ENCODE measurements around the gene GCGR. TPM values are rescaled to one million over a fixed set of nuclear protein-coding genes. Genes with fewer than 3 reads are reported as not detected.

Gene GCGR
- total and polyA plus RNA-seq, 2 experiments from 2014 or later = 0.17 to 0.23 TPM

DNA sequence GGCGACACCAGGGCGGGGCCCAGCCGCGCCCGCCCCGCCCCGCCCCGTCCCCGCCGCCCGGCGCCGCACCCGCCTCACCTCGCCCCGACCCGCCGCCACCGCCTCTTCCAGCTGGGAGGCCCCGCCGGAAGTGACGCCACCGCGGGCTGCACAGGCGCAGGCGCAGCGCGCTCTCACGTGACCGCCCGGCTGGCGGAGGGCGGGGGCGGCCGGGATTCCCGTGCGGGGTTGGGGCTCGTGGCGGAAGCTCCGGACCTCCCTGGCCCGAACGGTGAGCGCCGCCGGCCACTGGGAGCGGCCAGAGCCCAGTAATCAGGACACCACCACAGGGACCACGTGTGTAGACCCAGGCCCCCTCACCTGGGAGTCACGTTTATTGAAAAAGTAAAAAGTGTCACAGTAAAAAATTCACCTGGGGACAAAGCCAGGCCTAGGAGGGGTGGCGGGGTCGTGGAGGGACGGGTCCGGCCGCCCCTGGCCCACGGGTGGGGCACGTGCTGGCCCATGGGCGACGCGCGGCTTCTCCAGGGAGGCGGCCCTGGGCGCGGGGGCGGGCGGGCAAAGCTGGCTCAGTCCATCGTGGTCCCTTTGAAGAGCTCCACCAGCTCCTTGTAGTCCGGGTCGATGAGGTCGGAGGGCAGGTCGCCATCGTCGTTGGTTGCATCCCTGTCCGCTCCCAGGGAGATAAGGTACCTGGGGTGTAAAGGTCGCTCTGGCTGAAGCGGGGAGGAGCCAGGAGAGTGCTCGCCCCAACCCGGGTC is 29.4 kb downstream of the GCGR start, which contains the start of gene MCRIP1:
MCRIP1 (minus strand) TSS at position 132 of the 761 bp plus-strand sequence. CDS start 8,785 bp downstream, outside the sequence.
- Histone ChIP-seq H3F3A (replicated peaks; ENCODE audit: low read depth) (peaks cover 21% of the 10 kb centered on the region; the same call in 1 of the 2 replicates), H3K4me2 (peak within 1 kb of the TSS; percentile 96), H3K27ac (ENCODE audit: low read depth) (peak within 1 kb of the TSS; percentile 87), H3K36me3 (ENCODE audit: insufficient read depth) (no peaks in the 10 kb centered on the region), H3K27me3 (ENCODE audit: insufficient read depth) (no peaks in the 10 kb centered on the region), H3K79me2 (replicated peaks; ENCODE audit: insufficient read depth) (peaks cover 9% of the 10 kb centered on the region), H2AFZ (peak within 1 kb of the TSS; percentile 78; the same call in 1 of the 2 replicates), H3K4me3 (peak within 1 kb of the TSS; percentile 93), H4K20me1 (replicated peaks; ENCODE audit: insufficient read depth) (no peaks in the 10 kb centered on the region; the same call in 1 of the 2 replicates), H3K4me1 (ENCODE audit: insufficient read depth) (peaks cover 11% of the 10 kb centered on the region), H3K9me2 (ENCODE audit: insufficient read depth) (no peaks in the 10 kb centered on the region)
- peak; percentile 79 for ATAC-seq
- H3K27me3 Mint-ChIP-seq (ENCODE audit: insufficient read depth, low read depth, poor library complexity) = peaks cover 9% of the 10 kb centered on the region
- peak within 1 kb of the TSS; percentile 93 for H3K4me3 Mint-ChIP-seq
- no peaks in the 10 kb centered on the region for H3K9me3 Mint-ChIP-seq
- TF ChIP-seq ZNF331 (CRISPR knock-in tag; IDR thresholded peaks at IDR 0.05; ENCODE audit: low read depth) (no peak), REST (IDR thresholded peaks at IDR 0.05; ENCODE audit: unreplicated experiment) (no peak), NANOG (IDR thresholded peaks at IDR 0.05; ENCODE audit: borderline replicate concordance) (no peak), CREB1 (CRISPR knock-in tag; IDR thresholded peaks at IDR 0.05; ENCODE audit: low read depth) (peak; percentile 91), POLR2AphosphoS5 (IDR thresholded peaks at IDR 0.05; ENCODE audit: low read depth) (peak; percentile 87), EZH2 (IDR thresholded peaks at IDR 0.05; ENCODE audit: low read depth, unreplicated experiment) (no peak), CTCF (conservative IDR thresholded peaks at IDR 0.05; ENCODE audit: low read depth in 2 of 2) (no peak), EZH2phosphoT487 (IDR thresholded peaks at IDR 0.05; ENCODE audit: unreplicated experiment) (no peak)
- TF ChIP-seq, protein P1, sequence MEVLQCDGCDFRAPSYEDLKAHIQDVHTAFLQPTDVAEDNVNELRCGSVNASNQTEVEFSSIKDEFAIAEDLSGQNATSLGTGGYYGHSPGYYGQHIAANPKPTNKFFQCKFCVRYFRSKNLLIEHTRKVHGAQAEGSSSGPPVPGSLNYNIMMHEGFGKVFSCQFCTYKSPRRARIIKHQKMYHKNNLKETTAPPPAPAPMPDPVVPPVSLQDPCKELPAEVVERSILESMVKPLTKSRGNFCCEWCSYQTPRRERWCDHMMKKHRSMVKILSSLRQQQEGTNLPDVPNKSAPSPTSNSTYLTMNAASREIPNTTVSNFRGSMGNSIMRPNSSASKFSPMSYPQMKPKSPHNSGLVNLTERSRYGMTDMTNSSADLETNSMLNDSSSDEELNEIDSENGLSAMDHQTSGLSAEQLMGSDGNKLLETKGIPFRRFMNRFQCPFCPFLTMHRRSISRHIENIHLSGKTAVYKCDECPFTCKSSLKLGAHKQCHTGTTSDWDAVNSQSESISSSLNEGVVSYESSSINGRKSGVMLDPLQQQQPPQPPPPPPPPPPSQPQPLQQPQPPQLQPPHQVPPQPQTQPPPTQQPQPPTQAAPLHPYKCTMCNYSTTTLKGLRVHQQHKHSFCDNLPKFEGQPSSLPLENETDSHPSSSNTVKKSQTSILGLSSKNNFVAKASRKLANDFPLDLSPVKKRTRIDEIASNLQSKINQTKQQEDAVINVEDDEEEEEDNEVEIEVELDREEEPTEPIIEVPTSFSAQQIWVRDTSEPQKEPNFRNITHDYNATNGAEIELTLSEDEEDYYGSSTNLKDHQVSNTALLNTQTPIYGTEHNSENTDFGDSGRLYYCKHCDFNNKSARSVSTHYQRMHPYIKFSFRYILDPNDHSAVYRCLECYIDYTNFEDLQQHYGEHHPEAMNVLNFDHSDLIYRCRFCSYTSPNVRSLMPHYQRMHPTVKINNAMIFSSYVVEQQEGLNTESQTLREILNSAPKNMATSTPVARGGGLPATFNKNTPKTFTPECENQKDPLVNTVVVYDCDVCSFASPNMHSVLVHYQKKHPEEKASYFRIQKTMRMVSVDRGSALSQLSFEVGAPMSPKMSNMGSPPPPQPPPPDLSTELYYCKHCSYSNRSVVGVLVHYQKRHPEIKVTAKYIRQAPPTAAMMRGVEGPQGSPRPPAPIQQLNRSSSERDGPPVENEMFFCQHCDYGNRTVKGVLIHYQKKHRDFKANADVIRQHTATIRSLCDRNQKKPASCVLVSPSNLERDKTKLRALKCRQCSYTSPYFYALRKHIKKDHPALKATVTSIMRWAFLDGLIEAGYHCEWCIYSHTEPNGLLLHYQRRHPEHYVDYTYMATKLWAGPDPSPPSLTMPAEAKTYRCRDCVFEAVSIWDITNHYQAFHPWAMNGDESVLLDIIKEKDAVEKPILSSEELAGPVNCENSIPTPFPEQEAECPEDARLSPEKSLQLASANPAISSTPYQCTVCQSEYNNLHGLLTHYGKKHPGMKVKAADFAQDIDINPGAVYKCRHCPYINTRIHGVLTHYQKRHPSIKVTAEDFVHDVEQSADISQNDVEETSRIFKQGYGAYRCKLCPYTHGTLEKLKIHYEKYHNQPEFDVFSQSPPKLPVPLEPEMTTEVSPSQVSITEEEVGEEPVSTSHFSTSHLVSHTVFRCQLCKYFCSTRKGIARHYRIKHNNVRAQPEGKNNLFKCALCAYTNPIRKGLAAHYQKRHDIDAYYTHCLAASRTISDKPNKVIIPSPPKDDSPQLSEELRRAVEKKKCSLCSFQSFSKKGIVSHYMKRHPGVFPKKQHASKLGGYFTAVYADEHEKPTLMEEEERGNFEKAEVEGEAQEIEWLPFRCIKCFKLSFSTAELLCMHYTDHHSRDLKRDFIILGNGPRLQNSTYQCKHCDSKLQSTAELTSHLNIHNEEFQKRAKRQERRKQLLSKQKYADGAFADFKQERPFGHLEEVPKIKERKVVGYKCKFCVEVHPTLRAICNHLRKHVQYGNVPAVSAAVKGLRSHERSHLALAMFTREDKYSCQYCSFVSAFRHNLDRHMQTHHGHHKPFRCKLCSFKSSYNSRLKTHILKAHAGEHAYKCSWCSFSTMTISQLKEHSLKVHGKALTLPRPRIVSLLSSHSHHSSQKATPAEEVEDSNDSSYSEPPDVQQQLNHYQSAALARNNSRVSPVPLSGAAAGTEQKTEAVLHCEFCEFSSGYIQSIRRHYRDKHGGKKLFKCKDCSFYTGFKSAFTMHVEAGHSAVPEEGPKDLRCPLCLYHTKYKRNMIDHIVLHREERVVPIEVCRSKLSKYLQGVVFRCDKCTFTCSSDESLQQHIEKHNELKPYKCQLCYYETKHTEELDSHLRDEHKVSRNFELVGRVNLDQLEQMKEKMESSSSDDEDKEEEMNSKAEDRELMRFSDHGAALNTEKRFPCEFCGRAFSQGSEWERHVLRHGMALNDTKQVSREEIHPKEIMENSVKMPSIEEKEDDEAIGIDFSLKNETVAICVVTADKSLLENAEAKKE (CRISPR knock-in tag; IDR thresholded peaks at IDR 0.05) = no peak
- TF ChIP-seq, protein P2, sequence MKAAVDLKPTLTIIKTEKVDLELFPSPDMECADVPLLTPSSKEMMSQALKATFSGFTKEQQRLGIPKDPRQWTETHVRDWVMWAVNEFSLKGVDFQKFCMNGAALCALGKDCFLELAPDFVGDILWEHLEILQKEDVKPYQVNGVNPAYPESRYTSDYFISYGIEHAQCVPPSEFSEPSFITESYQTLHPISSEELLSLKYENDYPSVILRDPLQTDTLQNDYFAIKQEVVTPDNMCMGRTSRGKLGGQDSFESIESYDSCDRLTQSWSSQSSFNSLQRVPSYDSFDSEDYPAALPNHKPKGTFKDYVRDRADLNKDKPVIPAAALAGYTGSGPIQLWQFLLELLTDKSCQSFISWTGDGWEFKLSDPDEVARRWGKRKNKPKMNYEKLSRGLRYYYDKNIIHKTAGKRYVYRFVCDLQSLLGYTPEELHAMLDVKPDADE (IDR thresholded peaks at IDR 0.05) = 0 out of 2 replicates have a peak, but pooled peaks have one; percentile 37
- peak; percentile 98 for DNase-seq (ENCODE audit: low spot score)
- H3K4me1 Mint-ChIP-seq = peaks cover 18% of the 10 kb centered on the region
- peaks cover 3% of the 10 kb centered on the region; the same call in 2 of the 3 replicates for H3K36me3 Mint-ChIP-seq (ENCODE audit: low read depth)
- peak within 1 kb of the TSS; percentile 94 for H3K27ac Mint-ChIP-seq

All from GM23338 (cell line).